Lung (tissue), 12 donors: ENCODE data around the gene SLC7A9. TPM values are rescaled to one million over a fixed set of nuclear protein-coding genes. Genes with fewer than 3 reads are reported as not detected.
"Not testable (repeated sequence)": the region's sequence is repeated elsewhere in the genome, so short reads cannot be mapped to it uniquely, and the experiment has no call there.

Source experiments
- ATAC-seq: fragments of 200-7000 bp; cut with Tn5 transposase; one replicate; pipeline ENCODE4 v1.9.1; 2020; ENCODE audit warnings: moderate number of reproducible peaks; ENCODE audit not compliant: insufficient read depth, low FRiP score
- DNase-seq, 3 donors: peaks; one replicate each; pipeline ENCODE4 v3.0.0-alpha.2; 2013 to 2017
- H3K27ac ChIP-seq, 2 donors: one replicate each; pipeline ENCODE4 v1.5.1; 2013; ENCODE audit warnings: mild to moderate bottlenecking in 2 of 2, moderate library complexity in 2 of 2, control low read depth in 1 of 2, inconsistent platforms in 1 of 2, low read depth in 1 of 2, low read length in 1 of 2
- H3K27me3 ChIP-seq, 3 donors: one replicate each; pipeline ENCODE4 v1.5.1; 2013; ENCODE audit warnings: low read length in 2 of 3; ENCODE audit not compliant: control insufficient read depth in 3 of 3, insufficient read depth in 3 of 3
- H3K36me3 ChIP-seq, 4 donors: one replicate each; pipeline ENCODE4 v1.5.1; 2013; ENCODE audit warnings: low read length in 4 of 4, mild to moderate bottlenecking in 1 of 4, moderate library complexity in 1 of 4; ENCODE audit not compliant: control insufficient read depth in 4 of 4, insufficient read depth in 4 of 4
- H3K4me1 ChIP-seq, 5 donors: one replicate each; pipeline ENCODE4 v1.5.1; 2013; ENCODE audit warnings: low read length in 5 of 5, mild to moderate bottlenecking in 2 of 5, moderate library complexity in 1 of 5; ENCODE audit not compliant: control insufficient read depth in 5 of 5, insufficient read depth in 5 of 5
- H3K4me3 ChIP-seq: one replicate; pipeline ENCODE4 v1.5.1; 2013; ENCODE audit warnings: mild to moderate bottlenecking, control low read depth, moderate library complexity
- H3K9ac ChIP-seq, 2 donors: one replicate each; pipeline ENCODE4 v1.5.1; 2013; ENCODE audit warnings: low read length in 2 of 2, control low read depth in 1 of 2; ENCODE audit not compliant: insufficient read depth in 1 of 2
- H3K9me3 ChIP-seq, 4 donors: one replicate each; pipeline ENCODE4 v1.5.1; 2013; ENCODE audit warnings: low read length in 3 of 4, mild to moderate bottlenecking in 1 of 4, moderate library complexity in 1 of 4; ENCODE audit not compliant: control insufficient read depth in 4 of 4, insufficient read depth in 3 of 4
- WGBS, 2 donors: extraction: QIAGEN DNeasy Blood & Tissue Kit; methylation state at CpG; one replicate each; pipeline ENCODE4 v1.1.7; 2013; 5-methylcytosine and 5-hydroxymethylcytosine counted together
- polyA plus RNA-seq, 2 donors: library from polyadenylated mRNA; stranded (reverse); fragments of 200-250 nt; gene quantifications; one replicate each; pipeline ENCODE4 v1.2.1, GENCODE V29; 2013
- total RNA-seq, 2 donors: library from RNA; depleted of rRNA in 1 of 2; stranded (reverse); fragments of >200 nt in 1 of 2; gene quantifications; one replicate each; pipeline ENCODE4 v1.2.1, GENCODE V29; 2014 to 2021
- TF ChIP-seq, protein P1 (sequence below): IDR thresholded peaks from 2 replicates; pipeline ENCODE4 v1.5.1; 2012; ENCODE audit warnings: mild to moderate bottlenecking; ENCODE audit errors: control extremely low read depth, extremely low read depth
- donor health status: control.
- donor health status: control.
- donor health status: Bipolar disorder and iron deficiency.
- donor health status: healthy.
- donor health status: DM: yes; HTN: yes; CAD: no.

Gene SLC7A9
- total and polyA plus RNA-seq, 4 donors = 0.06 to 0.37 (median 0.28) TPM

DNA sequence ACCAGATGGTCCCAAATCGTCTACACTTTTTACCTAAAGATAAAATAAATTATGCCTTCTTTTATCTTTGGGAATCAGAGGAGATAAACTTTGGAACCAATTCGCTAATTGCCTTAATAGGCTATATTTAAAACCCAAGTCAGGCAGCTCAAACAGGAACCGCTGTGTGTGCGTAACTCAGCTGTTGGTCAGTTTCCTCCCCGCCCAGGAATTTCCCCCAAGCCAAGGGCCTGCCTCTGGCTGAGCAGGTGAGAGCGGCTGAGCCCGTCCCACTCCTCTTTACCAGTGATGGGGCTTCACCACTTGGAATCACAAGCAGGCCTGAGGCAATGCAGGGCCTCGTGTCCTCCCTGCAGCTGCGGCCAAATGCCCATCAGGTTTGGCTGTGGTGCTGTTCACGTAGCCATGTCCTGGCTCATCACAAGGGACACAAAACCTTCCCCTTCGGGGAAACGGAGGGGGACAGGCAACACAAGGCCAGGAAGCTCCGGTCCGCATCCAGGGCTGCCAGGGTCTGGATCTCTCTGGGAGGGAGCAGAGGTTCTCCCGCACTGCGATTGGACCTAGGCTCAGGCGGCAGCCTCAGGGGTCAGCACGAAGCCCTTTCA is 503 bp upstream of the SLC7A9 start:
- no peaks in the 10 kb centered on the region for H3K9me3 ChIP-seq
- 70 to 77% methylated on average over 18 of the region's 18 CpGs for WGBS, 2 donors
- H3K27me3 ChIP-seq = no peaks in the 10 kb centered on the region
- no peaks in the 10 kb centered on the region for H3K4me1 ChIP-seq
- H3K36me3 ChIP-seq = no peaks in the 10 kb centered on the region
- H3K4me3 ChIP-seq = no peak overlapping the region
- TF ChIP-seq, protein P1, sequence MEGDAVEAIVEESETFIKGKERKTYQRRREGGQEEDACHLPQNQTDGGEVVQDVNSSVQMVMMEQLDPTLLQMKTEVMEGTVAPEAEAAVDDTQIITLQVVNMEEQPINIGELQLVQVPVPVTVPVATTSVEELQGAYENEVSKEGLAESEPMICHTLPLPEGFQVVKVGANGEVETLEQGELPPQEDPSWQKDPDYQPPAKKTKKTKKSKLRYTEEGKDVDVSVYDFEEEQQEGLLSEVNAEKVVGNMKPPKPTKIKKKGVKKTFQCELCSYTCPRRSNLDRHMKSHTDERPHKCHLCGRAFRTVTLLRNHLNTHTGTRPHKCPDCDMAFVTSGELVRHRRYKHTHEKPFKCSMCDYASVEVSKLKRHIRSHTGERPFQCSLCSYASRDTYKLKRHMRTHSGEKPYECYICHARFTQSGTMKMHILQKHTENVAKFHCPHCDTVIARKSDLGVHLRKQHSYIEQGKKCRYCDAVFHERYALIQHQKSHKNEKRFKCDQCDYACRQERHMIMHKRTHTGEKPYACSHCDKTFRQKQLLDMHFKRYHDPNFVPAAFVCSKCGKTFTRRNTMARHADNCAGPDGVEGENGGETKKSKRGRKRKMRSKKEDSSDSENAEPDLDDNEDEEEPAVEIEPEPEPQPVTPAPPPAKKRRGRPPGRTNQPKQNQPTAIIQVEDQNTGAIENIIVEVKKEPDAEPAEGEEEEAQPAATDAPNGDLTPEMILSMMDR = no peak
- DNase-seq = no peak
- no peak overlapping the region for H3K9ac ChIP-seq
- H3K27ac ChIP-seq = no peak overlapping the region
- ATAC-seq = no peak

GRCh38 chr19:32868206-32868950 is 1.2 kb downstream of the SLC7A9 start:
- Histone ChIP-seq H3K9ac (no peak overlapping the region), H3K27ac (no peak overlapping the region), H3K9me3 (no peaks in the 10 kb centered on the region), H3K36me3 (no peaks in the 10 kb centered on the region), H3K4me1 (no peaks in the 10 kb centered on the region), H3K27me3 (no peaks in the 10 kb centered on the region), H3K4me3 (no peak overlapping the region)
- WGBS, 2 donors = 89 to 93% methylated on average over 19 of the region's 19 CpGs
- TF ChIP-seq, protein P1 = no peak
- ATAC-seq = no peak
- DNase-seq = no peak

GRCh38 chr19:32867436-32867835 is 2.1 kb downstream of the SLC7A9 start:
- H3K27me3 ChIP-seq, H3K4me1 ChIP-seq, H3K4me3 ChIP-seq, H3K9me3 ChIP-seq, H3K9ac ChIP-seq, H3K27ac ChIP-seq, DNase-seq, ATAC-seq, H3K36me3 ChIP-seq: not testable (repeated sequence)
- WGBS, 2 donors = 95 to 96% methylated on average over 9 of the region's 9 CpGs

- Histone ChIP-seq H3K4me3 (no peak overlapping the region), H3K36me3 (no peaks in the 10 kb centered on the region), H3K27me3 (no peaks in the 10 kb centered on the region), H3K9ac (no peak overlapping the region), H3K4me1 (no peaks in the 10 kb centered on the region), H3K9me3 (no peaks in the 10 kb centered on the region), H3K27ac (no peak overlapping the region)
- 90 to 92% methylated on average over 12 of the region's 12 CpGs for WGBS, 2 donors
- TF ChIP-seq, protein P1 = no peak
- no peak for DNase-seq
- no peak for ATAC-seq
These were observed 2.9 kb downstream of the SLC7A9 start for GRCh38 chr19:32866564-32867265.
